K562 (cell line): ENCODE measurements around the gene MYBPC3. TPM values are rescaled to one million over a fixed set of nuclear protein-coding genes. Genes with fewer than 3 reads are reported as not detected.

ENCODE experiments used
- CBFA2T3 ChIP-seq: fragments of 450-650 bp; IDR thresholded peaks from 2 replicates; pipeline ENCODE4 v1.6.1; 2017
- GTF3C2 ChIP-seq: IDR thresholded peaks from 3 replicates; pipeline ENCODE4 v1.6.1; 2011; ENCODE audit warnings: borderline replicate concordance, mild to moderate bottlenecking, moderate library complexity; ENCODE audit not compliant: insufficient read length; ENCODE audit errors: extremely low read depth
- KDM1A ChIP-seq, 2 experiments: fragments of 450-650 bp; IDR thresholded peaks; 2 replicates each; pipeline ENCODE4 v1.6.1; 2016; ENCODE audit warnings: mild to moderate bottlenecking in 2 of 2
- KLF13 ChIP-seq: fragments of 450-650 bp; IDR thresholded peaks from 2 replicates; pipeline ENCODE4 v1.6.1; 2016; ENCODE audit warnings: missing genetic modification characterization, low read depth, mild to moderate bottlenecking, missing compliant biosample characterization, moderate library complexity, borderline replicate concordance
- KLF6 ChIP-seq: fragments of 250-450 bp; sonication (Bioruptor Pico); IDR thresholded peaks from 2 replicates; pipeline ENCODE4 v1.4.0; 2020; ENCODE audit warnings: mild to moderate bottlenecking, moderate library complexity, borderline replicate concordance
- NEUROD1 ChIP-seq: fragments of 150-350 bp; IDR thresholded peaks from 2 replicates; pipeline ENCODE4 v1.6.1; 2014; ENCODE audit warnings: borderline replicate concordance, low read length, low read depth; ENCODE audit not compliant: partially characterized antibody
- PHF21A ChIP-seq: fragments of 450-650 bp; IDR thresholded peaks from 2 replicates; pipeline ENCODE4 v1.6.1; 2017; ENCODE audit warnings: low read depth, borderline replicate concordance
- SP1 ChIP-seq: sonication (generic); formaldehyde crosslinking; IDR thresholded peaks from 2 replicates; pipeline ENCODE4 v1.8.1; 2022; ENCODE audit warnings: mild to moderate bottlenecking, missing genetic modification reagents
- SRSF7 ChIP-seq: fragments of 200-400 bp; formaldehyde crosslinking; optimal IDR thresholded peaks from 2 replicates; pipeline ENCODE3; 2017; ENCODE audit warnings: mild to moderate bottlenecking, low read depth, low read length
- TAF9B ChIP-seq: fragments of 450-650 bp; IDR thresholded peaks from 2 replicates; pipeline ENCODE4 v1.6.1; 2018; ENCODE audit warnings: mild to moderate bottlenecking; ENCODE audit not compliant: partially characterized antibody
- TRIM24 ChIP-seq, 2 experiments: fragments of 450-650 bp; IDR thresholded peaks; 2 replicates each; pipeline ENCODE4 v1.6.1; 2016
- TSHZ1 ChIP-seq: fragments of 250-450 bp; sonication (Bioruptor Pico); IDR thresholded peaks from 2 replicates; pipeline ENCODE4 v1.4.0; 2020; ENCODE audit warnings: mild to moderate bottlenecking, moderate library complexity
- WHSC1 ChIP-seq: IDR thresholded peaks from one replicate; pipeline ENCODE4 v1.6.1; 2012; ENCODE audit warnings: low read length, control low read depth, inconsistent platforms
- ZNF24 ChIP-seq: fragments of 450-650 bp; IDR thresholded peaks from 2 replicates; pipeline ENCODE4 v1.6.1; 2016
- polyA plus RNA-seq, 8 experiments: library from polyadenylated mRNA; depleted of rRNA in 4 of 8; stranded (reverse) in 5 of 8; unstranded in 3 of 8; fragments of >200 nt; fragmentation: Nextera tagmentation in 2 of 8; fragmentation: Illumina TruSeq in 1 of 8; extraction: Ambion mirVana in 2 of 8; extraction: Trizol in 1 of 8; gene quantifications; 2 replicates each; pipeline versions ENCODE4 v1.2.1 to v1.2.3, GENCODE V29; 2011 to 2014; ENCODE audit warnings: inconsistent platforms in 1 of 8, missing spikeins in 1 of 8
- total RNA-seq, 7 experiments: library from RNA; depleted of rRNA in 6 of 7; stranded (reverse); fragments of >200 nt in 6 of 7; fragmentation: Illumina TruSeq in 2 of 7; extraction: Trizol in 2 of 7; gene quantifications; 2 replicates each; pipeline versions ENCODE4 v1.2.1 to v1.2.3, GENCODE V29; 2011 to 2021; ENCODE audit warnings: low replicate concordance in 1 of 7
- TF ChIP-seq, protein P1 (sequence below), 3 experiments: IDR thresholded peaks in 2 of 3; conservative IDR thresholded peaks in 1 of 3; 2 replicates each; pipeline ENCODE4 v1.5.1; 2011 to 2012; ENCODE audit warnings: low read length in 3 of 3, mild to moderate bottlenecking in 3 of 3, control low read depth in 2 of 3, improper control_type of control experiment in 1 of 3, inconsistent platforms in 1 of 3, low read depth in 1 of 3, mixed read lengths in 1 of 3, moderate library complexity in 1 of 3; ENCODE audit not compliant: insufficient read depth in 2 of 3
- TF ChIP-seq, protein P2 (sequence below): fragments of 450-650 bp; formaldehyde crosslinking; IDR thresholded peaks from 2 replicates; pipeline ENCODE4 v1.4.0; 2020; ENCODE audit warnings: mild to moderate bottlenecking, moderate library complexity

Gene MYBPC3
- total and polyA plus RNA-seq, 9 of the 15 experiments (the other 6 are each of a cell fraction or from before 2014, with no cell fraction given): 0.01 TPM; not detected in 8

- TF ChIP-seq KLF6 (CRISPR knock-in tag) (no peak), TAF9B (no peak), SRSF7 (no peak), KDM1A (IDR thresholded peaks at IDR 0.05) (0 out of 4 replicates have a peak, but pooled peaks of 1 of the 2 experiments have one; percentile 22), WHSC1 (no peak), TSHZ1 (CRISPR knock-in tag) (no peak), GTF3C2 (no peak), SP1 (CRISPR knock-in tag) (0 out of 2 replicates have a peak, but pooled peaks have one; percentile 33), TRIM24 (IDR thresholded peaks at IDR 0.05) (peak in 1 of 2 experiments; percentile 44; a peak in 1 of 4 replicates), KLF13 (tag) (no peak), NEUROD1 (peak; percentile 22), ZNF24 (0 out of 2 replicates have a peak, but pooled peaks have one; percentile 47), CBFA2T3 (no peak), PHF21A (no peak)
- TF ChIP-seq, protein P1, sequence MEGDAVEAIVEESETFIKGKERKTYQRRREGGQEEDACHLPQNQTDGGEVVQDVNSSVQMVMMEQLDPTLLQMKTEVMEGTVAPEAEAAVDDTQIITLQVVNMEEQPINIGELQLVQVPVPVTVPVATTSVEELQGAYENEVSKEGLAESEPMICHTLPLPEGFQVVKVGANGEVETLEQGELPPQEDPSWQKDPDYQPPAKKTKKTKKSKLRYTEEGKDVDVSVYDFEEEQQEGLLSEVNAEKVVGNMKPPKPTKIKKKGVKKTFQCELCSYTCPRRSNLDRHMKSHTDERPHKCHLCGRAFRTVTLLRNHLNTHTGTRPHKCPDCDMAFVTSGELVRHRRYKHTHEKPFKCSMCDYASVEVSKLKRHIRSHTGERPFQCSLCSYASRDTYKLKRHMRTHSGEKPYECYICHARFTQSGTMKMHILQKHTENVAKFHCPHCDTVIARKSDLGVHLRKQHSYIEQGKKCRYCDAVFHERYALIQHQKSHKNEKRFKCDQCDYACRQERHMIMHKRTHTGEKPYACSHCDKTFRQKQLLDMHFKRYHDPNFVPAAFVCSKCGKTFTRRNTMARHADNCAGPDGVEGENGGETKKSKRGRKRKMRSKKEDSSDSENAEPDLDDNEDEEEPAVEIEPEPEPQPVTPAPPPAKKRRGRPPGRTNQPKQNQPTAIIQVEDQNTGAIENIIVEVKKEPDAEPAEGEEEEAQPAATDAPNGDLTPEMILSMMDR (IDR thresholded peaks at IDR 0.05 in 2 of 3, conservative IDR thresholded peaks at IDR 0.05 in 1 of 3; ENCODE audit: insufficient read depth in 2 of 3, low read depth in 1 of 3, low read length in 3 of 3): peak; percentile 99 to 100 (median 100)
- TF ChIP-seq, protein P2, sequence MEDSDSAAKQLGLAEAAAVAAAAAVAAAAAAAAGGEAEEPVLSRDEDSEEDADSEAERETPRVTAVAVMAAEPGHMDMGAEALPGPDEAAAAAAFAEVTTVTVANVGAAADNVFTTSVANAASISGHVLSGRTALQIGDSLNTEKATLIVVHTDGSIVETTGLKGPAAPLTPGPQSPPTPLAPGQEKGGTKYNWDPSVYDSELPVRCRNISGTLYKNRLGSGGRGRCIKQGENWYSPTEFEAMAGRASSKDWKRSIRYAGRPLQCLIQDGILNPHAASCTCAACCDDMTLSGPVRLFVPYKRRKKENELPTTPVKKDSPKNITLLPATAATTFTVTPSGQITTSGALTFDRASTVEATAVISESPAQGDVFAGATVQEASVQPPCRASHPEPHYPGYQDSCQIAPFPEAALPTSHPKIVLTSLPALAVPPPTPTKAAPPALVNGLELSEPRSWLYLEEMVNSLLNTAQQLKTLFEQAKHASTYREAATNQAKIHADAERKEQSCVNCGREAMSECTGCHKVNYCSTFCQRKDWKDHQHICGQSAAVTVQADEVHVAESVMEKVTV (CRISPR knock-in tag): peak; percentile 90
Measured at GRCh38 chr11:47355283-47356128, 3.0 kb upstream of the MYBPC3 start (continued).
